Mucosa of rectum (tissue), 2 donors: ENCODE measurements around the gene TTC23.

Experiments
- H3K27ac ChIP-seq, 2 donors: one replicate each; pipeline ENCODE4 v1.7.0; 2013; ENCODE audit warnings: inconsistent platforms in 2 of 2, low read depth in 2 of 2, low read length in 2 of 2
- H3K27me3 ChIP-seq, 2 donors: one replicate each; pipeline ENCODE4 v1.7.0; 2013; ENCODE audit warnings: low read length in 2 of 2; ENCODE audit not compliant: control insufficient read depth in 2 of 2, insufficient read depth in 2 of 2
- H3K36me3 ChIP-seq, 2 donors: one replicate each; pipeline ENCODE4 v1.7.0; 2013; ENCODE audit warnings: low read length in 2 of 2; ENCODE audit not compliant: control insufficient read depth in 2 of 2, insufficient read depth in 2 of 2
- H3K4me1 ChIP-seq, 2 donors: one replicate each; pipeline ENCODE4 v1.7.0; 2013; ENCODE audit warnings: low read length in 2 of 2, mild to moderate bottlenecking in 1 of 2; ENCODE audit not compliant: control insufficient read depth in 2 of 2, insufficient read depth in 2 of 2
- H3K4me3 ChIP-seq, 2 donors: one replicate each; pipeline ENCODE4 v1.7.0; 2013; ENCODE audit warnings: low read length in 2 of 2
- H3K9ac ChIP-seq, 2 donors: one replicate each; pipeline ENCODE4 v1.7.0; 2013; ENCODE audit warnings: low read length in 2 of 2, low read depth in 1 of 2, mild to moderate bottlenecking in 1 of 2
- H3K9me3 ChIP-seq, 2 donors: one replicate each; pipeline ENCODE4 v1.7.0; 2013; ENCODE audit warnings: low read length in 2 of 2; ENCODE audit not compliant: control insufficient read depth in 2 of 2
- donor health status: healthy.
- donor health status: Normal muscosa, but diverticular disease.

The TTC23 gene

DNA sequence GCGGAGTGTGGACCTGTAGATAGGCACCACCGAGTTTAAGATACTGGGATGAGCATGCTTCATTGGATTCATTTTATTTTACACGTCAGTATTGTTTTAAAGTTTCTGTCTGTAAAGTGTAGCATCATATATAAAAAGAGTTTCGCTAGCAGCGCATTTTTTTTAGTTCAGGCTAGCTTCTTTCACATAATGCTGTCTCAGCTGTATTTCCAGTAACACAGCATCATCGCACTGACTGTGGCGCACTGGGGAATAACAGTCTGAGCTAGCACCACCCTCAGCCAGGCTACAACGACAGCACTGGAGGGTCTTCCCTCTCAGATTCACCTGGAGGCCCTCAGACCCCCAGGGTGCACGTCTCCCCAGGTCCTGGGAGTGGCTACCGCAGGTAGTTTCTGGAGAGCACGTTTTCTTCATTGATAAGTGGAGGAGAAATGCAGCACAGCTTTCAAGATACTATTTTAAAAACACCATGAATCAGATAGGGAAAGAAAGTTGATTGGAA is 115.0 kb downstream of the TTC23 start:
- Histone ChIP-seq H3K4me3 (no peak overlapping the region), H3K36me3 (peaks cover 0 to 7% of the 10 kb centered on the region in 2 donors), H3K27ac (no peak overlapping the region), H3K4me1 (no peaks in the 10 kb centered on the region), H3K27me3 (no peaks in the 10 kb centered on the region), H3K9ac (no peak overlapping the region), H3K9me3 (no peaks in the 10 kb centered on the region)

DNA sequence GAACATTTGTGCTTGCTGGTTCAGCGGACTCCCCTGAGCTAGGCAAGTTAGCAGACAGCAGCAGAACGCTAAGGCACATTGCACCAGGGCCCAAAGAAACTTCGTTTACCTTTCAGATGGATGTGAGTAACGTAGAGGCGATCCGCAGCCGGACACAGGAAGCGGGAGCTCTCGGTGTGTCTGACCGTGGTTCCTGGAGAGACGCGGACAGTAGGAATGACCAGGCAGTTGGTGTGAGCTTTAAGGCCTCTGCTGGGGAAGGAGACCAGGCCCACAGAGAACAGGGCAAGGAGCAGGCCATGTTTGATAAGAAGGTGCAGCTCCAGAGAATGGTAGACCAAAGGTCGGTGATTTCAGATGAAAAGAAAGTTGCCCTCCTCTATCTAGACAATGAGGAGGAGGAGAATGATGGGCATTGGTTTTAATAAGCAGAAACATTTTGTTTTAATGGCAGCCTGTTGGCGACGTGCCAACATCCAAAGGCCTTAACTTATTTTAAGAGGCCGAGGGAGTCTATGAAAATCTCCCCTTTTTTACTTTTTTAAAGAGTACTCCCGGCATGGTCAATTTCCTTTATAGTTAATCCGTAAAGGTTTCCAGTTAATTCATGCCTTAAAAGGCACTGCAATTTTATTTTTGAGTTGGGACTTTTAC is 116.6 kb downstream of the TTC23 start:
- Histone ChIP-seq H3K27me3 (no peaks in the 10 kb centered on the region), H3K9ac (no peak overlapping the region), H3K27ac (no peak overlapping the region), H3K4me1 (no peaks in the 10 kb centered on the region), H3K9me3 (no peaks in the 10 kb centered on the region), H3K4me3 (no peak overlapping the region), H3K36me3 (peaks cover 0 to 3% of the 10 kb centered on the region in 2 donors)

DNA sequence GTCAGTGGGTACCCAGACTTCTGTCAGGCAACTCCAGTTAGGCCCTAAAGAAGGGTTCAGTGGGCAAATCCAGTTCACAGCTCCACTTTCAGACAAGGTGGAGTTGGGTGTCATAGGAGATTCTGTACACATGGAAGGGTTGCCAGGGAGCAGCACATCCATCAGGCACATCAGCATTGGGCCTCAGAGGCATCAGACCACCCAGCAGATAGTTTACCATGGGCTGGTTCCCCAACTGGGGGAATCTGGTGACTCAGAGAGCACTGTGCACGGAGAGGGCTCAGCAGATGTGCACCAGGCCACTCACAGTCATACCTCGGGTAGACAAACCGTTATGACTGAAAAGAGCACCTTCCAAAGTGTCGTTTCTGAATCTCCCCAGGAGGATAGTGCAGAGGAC is 117.3 kb downstream of the TTC23 start:
- H3K27me3 ChIP-seq = no peaks in the 10 kb centered on the region
- H3K9me3 ChIP-seq = no peaks in the 10 kb centered on the region
- no peak overlapping the region for H3K9ac ChIP-seq
- H3K36me3 ChIP-seq = peaks cover 0 to 3% of the 10 kb centered on the region in 2 donors
- H3K27ac ChIP-seq = no peak overlapping the region
- no peaks in the 10 kb centered on the region for H3K4me1 ChIP-seq
- H3K4me3 ChIP-seq = no peak overlapping the region

DNA sequence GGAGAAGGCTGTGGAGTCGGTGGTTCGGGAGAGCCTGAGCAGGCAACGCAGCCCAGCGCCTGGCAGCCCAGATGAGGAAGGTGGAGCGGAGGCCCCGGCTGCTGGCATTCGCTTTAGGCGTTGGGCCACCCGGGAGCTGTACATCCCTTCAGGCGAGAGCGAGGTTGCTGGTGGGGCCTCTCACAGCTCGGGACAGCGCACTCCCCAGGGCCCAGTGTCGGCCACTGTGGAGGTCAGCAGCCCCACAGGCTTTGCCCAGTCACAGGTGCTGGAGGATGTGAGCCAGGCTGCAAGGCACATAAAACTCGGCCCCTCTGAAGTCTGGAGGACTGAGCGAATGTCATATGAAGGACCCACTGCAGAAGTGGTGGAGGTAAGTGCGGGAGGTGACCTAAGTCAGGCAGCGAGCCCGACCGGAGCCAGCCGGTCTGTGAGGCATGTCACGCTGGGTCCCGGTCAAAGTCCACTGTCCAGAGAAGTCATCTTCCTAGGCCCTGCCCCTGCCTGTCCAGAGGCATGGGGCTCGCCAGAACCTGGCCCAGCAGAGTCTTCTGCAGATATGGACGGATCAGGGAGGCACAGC is 117.8 kb downstream of the TTC23 start:
- Histone ChIP-seq H3K4me1 (no peaks in the 10 kb centered on the region), H3K4me3 (no peak overlapping the region), H3K36me3 (peaks cover 0 to 2% of the 10 kb centered on the region in 2 donors), H3K9ac (no peak overlapping the region), H3K27me3 (no peaks in the 10 kb centered on the region), H3K27ac (no peak overlapping the region), H3K9me3 (no peaks in the 10 kb centered on the region)

DNA sequence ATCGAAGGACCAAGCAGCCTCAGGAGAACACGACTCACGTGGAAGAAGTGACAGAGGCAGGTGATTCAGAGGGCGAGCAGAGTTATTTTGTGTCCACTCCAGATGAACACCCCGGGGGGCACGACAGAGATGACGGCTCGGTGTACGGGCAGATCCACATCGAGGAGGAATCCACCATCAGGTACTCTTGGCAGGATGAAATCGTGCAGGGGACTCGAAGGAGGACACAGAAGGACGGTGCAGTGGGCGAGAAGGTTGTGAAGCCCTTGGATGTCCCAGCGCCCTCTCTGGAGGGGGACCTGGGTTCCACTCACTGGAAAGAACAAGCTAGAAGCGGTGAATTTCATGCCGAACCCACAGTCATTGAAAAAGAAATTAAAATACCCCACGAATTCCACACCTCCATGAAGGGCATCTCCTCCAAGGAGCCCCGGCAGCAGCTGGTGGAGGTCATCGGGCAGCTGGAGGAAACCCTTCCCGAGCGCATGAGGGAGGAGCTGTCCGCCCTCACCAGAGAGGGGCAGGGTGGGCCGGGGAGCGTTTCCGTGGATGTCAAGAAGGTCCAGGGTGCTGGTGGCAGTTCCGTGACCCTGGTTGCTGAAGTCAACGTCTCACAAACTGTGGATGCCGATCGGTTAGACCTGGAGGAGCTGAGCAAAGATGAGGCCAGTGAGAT is 118.5 kb downstream of the TTC23 start:
- Histone ChIP-seq H3K4me1 (no peaks in the 10 kb centered on the region), H3K27me3 (no peaks in the 10 kb centered on the region), H3K36me3 (no peaks in the 10 kb centered on the region), H3K9ac (no peak overlapping the region), H3K4me3 (no peak overlapping the region), H3K9me3 (no peaks in the 10 kb centered on the region), H3K27ac (no peak overlapping the region)

DNA sequence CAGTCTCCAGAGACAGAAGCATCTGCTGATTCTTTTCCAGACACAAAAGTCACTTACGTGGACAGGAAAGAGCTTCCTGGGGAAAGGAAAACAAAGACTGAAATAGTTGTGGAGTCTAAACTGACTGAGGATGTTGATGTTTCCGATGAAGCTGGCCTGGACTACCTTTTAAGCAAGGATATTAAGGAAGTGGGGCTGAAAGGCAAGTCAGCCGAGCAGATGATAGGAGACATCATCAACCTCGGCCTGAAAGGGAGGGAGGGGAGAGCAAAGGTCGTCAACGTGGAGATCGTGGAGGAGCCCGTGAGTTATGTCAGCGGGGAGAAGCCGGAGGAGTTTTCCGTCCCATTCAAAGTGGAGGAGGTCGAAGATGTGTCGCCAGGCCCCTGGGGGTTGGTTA is 119.1 kb downstream of the TTC23 start:
- no peaks in the 10 kb centered on the region for H3K27me3 ChIP-seq
- H3K4me3 ChIP-seq = no peak overlapping the region
- H3K4me1 ChIP-seq = no peaks in the 10 kb centered on the region
- H3K9ac ChIP-seq = no peak overlapping the region
- H3K27ac ChIP-seq = no peak overlapping the region
- H3K9me3 ChIP-seq = no peaks in the 10 kb centered on the region
- no peaks in the 10 kb centered on the region for H3K36me3 ChIP-seq

DNA sequence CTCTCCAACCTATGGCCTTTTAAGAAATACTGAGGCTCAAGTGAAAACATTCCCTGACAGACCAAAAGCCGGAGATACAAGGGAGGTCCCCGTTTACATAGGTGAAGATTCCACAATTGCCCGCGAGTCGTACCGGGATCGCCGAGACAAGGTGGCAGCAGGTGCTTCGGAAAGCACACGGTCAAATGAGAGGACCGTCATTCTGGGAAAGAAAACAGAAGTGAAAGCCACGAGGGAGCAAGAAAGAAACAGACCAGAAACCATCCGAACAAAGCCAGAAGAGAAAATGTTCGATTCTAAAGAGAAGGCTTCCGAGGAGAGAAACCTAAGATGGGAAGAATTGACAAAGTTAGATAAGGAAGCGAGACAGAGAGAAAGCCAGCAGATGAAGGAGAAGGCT is 119.7 kb downstream of the TTC23 start:
- Histone ChIP-seq H3K4me1 (peaks cover 0 to under 1% of the 10 kb centered on the region in 2 donors), H3K9me3 (no peaks in the 10 kb centered on the region), H3K27ac (no peak overlapping the region), H3K36me3 (no peaks in the 10 kb centered on the region), H3K4me3 (no peak overlapping the region), H3K27me3 (no peaks in the 10 kb centered on the region), H3K9ac (no peak overlapping the region)

DNA sequence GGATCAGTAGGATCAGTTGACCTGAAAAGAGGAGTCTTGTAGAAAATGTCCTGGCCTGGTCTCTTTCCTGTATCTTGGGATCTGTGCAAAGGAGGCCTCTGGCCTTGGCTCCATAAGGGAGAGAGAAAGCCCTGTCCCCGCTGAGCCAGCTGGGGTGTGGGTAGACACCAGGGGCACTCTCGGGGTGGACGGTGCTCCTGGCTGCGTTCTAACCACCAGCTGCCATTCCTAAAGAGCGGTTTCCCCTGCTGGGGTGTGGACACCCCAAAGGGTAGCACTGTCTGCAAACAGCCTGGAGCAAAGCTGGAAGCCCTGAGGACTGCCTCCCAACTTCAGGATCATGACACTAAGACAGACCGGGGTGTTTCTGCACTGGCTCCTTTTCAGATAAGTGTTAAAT is 121.0 kb downstream of the TTC23 start:
- Histone ChIP-seq H3K9me3 (no peaks in the 10 kb centered on the region), H3K4me3 (no peak overlapping the region), H3K36me3 (no peaks in the 10 kb centered on the region), H3K27me3 (no peaks in the 10 kb centered on the region), H3K4me1 (peaks cover 11 to 12% of the 10 kb centered on the region in 2 donors), H3K9ac (no peak overlapping the region), H3K27ac (no peak overlapping the region)

DNA sequence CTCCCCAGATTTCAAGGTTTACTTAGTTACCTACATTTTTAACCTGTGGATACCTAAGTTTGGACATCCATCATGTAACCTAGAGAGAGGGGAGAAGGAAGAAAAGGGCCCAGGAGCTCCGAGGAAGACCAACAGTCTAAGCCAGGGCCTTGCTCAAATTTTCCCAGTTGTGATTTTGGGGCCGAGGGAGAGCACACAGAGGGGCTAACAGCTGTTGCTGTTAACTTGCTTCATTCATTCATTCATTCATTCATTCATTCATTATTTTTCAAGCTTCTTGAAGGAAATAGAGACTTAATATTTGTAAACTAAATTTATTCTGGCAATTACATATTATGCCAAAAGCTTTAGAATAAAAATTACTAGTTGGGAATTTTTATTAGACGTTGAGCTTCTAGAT is 121.6 kb downstream of the TTC23 start:
- no peaks in the 10 kb centered on the region for H3K27me3 ChIP-seq
- no peak overlapping the region for H3K9ac ChIP-seq
- no peak overlapping the region for H3K27ac ChIP-seq
- H3K9me3 ChIP-seq = no peaks in the 10 kb centered on the region
- H3K36me3 ChIP-seq = no peaks in the 10 kb centered on the region
- no peak overlapping the region for H3K4me3 ChIP-seq
- H3K4me1 ChIP-seq = peaks cover 14 to 17% of the 10 kb centered on the region in 2 donors

DNA sequence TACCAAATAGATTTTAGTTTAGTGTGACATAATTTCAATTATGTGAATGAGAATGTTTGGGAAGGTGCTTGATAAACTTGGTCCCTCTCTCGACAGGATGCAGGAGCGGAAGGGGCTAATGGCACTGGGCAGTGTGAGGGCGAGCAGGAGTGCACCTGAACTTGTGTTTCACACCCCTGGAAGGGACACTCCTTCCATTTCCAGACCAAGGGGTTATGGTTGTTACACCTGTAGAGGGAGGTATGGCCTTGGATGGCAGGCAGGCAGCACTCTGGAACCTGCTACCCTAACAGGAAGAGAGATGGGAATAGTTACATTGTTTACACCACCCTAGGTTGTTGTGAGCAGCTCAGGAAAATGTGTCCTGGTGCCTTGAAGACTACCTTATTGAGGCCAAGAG is 122.5 kb downstream of the TTC23 start:
- no peaks in the 10 kb centered on the region for H3K27me3 ChIP-seq
- H3K27ac ChIP-seq = no peak overlapping the region
- peaks cover 14 to 17% of the 10 kb centered on the region in 2 donors for H3K4me1 ChIP-seq
- no peaks in the 10 kb centered on the region for H3K36me3 ChIP-seq
- H3K9ac ChIP-seq = no peak overlapping the region
- H3K4me3 ChIP-seq = no peak overlapping the region
- H3K9me3 ChIP-seq = no peaks in the 10 kb centered on the region
